Fibroblast of peridontal ligament (primary cell): ENCODE results near the gene NPB.

Experiments used
- DNase-seq: peaks from one replicate; pipeline ENCODE4 v3.0.0-alpha.2; 2010; ENCODE audit errors: extremely low read depth

Gene NPB

DNA sequence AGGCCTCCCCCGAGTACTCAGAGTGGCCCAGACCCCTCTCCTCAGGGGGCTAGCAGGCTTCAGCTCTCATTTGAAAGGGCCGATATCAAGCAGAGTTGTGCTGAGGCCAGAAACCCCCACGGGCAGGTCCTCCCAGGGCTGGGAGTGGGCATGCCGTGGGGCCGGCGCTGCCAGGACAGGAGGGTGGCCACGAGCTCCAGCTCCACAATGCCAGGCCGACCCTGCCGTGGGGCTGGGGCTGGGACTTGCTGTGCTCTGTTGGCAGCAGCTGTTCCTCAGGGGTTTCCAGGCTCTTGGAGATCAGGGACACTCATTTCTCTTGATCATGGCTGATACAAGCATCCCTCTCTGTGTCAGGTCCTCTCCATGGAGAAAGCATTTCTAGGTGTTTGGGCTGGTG is 3.2 kb upstream of the NPB start:
- no peak for DNase-seq

DNA sequence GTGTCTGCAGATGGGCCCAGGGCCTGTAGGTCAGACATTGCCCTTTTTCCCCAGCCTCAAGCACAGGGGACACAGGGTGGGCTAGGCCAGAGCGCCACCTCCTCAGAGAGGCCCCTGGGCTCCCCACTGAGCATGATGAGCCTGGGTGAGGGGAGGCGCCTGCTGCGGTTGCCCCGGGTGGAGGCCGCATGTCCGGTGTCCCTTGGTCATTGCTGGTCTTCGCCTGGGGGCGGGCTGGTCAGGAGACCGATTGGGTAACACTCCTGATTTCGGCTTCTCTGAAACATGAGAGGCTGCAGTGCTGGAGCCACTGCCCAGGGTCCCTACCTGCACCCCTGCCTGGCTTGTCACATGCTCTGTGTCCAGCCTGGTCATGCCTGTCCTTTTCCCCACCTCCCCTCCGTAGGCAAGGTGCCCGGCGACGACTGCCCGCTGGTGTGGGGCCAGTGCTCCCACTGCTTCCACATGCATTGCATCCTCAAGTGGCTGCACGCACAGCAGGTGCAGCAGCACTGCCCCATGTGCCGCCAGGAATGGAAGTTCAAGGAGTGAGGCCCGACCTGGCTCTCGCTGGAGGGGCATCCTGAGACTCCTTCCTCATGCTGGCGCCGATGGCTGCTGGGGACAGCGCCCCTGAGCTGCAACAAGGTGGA is 2.4 kb upstream of the NPB start:
- no peak for DNase-seq

DNA sequence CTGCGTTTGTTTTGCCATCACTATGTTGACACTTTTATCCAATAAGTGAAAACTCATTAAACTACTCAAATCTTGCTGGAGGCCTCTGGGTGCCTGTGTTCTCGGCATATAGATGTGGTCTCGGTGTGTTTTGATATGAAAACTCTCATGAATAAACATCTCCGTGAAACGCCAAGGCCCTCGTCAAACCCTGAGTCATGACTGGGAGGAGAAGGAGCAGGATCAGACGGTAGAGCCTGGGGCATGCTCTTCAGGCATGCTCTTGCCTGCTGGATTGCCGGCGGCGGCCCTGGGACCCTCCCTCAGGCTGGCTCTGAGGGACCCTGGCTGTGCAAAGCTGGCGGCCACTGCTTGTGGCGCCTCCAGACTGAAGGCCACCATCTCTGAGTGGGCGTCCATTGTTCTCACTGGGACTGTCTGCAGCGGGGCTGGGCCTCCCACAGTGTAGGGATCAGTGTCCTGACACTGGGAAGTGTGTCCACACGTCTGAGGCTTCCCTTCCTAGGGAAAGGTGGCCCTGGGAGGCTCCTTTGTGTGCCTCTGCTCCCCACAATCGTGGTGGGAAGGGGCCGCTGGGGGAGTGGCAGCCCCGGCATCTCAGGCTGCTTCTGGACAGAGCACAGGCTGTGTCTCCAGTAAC is 1.7 kb upstream of the NPB start:
- DNase-seq: peak; percentile 19

DNA sequence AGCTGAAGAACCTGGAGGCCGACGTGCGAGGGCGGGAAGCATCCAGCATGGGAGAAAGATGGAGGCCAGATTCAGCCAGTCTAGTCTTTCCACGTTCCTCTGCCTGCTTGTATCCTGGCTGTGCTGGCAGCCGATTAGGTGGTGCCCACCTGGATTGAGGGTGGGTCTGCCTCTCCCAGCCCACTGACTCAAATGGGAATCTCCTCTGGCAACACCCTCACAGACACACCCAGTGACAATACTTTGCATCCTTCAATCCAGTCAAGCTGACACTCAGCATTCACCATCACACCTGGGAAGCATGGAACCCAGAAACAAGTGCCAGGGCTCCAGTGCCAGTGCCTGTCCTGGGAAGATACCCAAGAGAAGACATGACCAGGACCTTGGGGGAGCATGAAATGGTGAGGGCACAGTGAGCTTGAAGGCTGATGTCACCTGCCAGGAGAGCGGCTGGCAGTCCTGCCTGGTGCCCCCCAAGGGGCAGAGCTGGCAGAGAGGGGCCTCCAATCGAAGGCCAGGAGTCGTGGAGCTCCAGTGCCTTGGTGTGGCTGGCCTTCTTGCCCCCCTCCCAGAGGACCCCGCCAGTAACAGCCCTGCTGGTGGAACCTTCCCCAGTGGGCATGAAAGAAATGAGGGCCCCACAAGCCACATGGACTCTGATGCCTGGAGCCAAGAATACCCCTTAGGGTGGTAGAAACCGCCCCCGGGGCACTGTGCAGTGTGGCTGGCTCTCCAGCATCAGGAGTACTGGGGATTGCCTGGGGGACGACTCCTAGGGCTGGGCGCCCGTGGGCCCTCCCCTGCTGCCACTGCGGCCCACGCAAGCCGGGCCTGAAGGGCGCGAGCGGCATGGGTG is 643 bp upstream of the NPB start:
- no peak for DNase-seq

DNA sequence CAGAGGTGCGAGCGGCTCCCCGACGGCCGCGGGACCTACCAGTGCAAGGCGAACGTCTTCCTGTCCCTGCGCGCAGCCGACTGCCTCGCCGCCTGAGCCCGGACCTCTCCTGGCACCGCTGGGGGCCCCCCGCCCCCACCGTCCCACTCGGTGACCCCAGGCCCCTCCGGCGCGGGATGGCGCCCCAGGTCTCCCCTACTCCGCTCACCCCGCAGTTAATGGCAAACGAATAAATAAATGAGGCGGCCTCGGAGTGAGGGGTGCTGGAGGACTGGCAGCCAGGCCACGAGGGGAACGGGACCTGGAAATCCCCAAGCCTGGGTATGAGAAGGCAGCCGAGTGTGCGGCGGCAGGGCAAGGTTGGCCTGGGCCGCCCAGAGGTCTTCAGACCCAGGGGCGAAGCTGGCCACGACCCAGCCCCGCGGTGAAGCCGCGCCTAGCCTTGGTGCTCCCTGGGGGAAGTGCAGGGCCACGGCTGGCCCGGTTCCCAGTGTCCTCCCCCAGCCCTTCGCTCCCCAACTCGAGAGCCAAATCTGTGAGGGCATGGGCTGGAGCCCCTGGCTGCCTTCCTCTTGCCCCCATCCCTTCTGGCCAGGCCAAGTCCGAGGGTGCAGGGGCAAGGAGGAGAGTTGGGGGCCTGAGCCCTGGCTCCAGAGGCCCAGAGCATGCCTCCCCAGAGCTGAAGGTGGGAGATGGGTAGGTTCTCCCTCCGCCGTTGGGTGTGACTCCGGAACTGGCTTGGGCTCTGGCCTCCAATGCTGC is 796 bp downstream of the NPB start:
- DNase-seq: no peak

DNA sequence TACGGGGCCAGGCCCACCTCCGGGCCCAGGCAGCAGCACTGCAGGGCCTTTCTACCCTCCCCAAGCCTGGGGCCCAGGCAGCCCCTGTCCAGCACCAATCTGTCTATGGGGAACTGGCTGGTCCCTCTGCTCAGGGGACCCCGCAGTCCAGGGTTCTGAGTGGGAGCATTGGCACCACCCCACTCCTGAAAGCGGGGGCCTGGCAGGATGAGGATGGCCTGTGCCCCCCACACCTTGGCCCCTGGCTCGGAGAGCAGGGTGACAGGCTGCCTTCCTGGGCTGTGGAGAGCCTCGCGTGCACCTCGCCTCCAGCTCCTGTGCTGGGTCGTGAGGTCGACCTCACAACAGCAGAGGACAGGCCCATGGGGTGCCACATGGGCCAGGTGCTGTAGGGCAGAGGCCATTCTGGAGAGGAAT is 1.4 kb downstream of the NPB start:
- no peak for DNase-seq

DNA sequence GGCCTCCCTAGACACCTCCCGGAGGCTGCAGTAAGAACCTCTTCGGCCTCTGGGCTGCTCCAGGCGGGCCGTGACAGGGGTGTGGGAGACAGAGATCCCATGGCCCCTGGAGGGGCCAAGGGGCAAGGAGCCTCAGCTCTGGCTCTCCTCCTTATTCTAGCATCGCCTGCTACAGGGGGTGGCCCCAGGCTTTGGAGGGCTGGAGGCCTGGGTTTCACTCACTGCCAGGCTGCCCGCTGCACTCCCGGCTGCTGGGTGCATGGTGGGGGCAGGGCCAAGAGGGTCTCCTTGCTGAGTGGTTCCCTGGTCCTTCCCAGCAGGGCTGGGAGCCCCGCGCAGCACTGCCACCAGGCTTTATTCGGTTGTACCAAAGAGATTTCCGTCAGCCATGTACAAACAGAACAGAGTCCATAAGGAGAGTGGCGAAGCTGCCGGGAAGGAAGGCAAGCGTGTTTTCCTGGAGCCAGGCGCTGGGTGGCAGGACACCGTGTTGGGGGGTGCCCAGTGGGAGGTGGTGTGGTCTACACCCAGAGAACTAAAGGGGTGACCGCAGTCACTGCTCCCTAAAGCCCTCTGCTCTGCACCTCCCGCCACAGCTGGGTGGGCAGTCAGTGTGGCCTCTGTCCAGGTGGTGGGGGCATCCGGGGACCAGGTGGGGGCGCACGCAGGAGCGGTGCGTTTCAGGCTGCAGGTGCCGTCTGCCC is 2.0 kb downstream of the NPB start:
- DNase-seq: no peak

DNA sequence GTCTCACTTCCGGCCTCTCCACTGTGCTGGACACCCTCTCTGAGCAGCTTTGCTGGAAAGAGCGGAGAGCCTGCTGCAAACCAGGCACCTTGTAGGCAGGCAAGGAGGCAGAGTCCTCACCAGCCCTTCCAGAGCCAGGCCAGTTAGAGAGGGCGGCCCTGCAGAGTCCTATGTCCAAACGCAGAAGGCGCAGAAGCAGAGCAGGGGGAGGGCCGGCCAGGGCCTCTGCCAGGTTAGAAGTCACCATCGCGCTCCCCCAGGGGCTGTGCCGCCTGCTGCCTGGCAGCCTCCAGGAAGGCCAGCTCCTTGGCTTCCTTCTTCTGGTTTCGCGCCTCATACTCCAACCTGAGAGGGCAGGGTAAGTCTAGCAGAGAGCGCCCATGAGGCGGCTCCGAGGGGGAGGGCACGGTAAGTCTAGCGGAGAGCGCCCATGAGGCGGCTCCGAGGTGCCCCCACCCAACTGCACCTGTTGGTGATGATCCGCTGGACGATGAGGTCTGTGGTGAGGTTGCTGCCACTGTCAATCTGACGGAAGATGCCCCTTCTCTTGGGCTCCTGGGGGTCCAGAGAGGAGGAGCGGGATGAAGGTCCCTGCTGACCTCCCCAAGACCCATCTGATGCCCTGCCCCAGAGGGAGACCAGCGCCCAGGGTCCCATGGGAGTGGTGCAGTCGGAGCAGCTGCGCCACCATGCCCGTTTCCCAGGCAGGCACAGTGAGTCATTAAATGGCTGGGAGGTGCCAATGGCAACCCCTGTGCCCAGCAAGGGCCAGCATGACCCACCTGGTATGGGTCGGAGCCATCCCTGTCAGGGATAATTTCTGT is 2.8 kb downstream of the NPB start:
- DNase-seq: no peak

DNA sequence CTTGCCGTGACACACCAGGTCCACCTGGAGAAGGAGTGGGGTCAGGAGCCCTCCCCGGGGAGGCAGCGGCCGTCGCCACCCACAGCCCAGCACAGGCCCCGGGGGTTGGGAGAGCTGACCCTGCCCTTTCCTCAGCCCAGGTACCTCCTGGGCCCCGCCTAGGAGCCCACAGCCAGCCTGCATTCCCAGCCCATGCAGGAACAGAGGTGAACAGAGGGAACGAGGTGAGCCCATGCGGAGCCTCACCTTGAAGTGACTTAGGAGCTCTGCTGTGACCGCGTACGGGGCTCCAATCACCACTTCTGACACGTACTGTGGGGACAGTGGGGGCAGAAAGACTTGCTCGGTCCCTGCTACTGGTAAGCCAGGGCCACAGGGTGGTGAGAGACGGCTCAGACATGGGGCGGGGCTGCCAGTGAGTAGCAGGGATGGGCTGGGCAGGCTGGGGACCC is 3.4 kb downstream of the NPB start:
- no peak for DNase-seq

DNA sequence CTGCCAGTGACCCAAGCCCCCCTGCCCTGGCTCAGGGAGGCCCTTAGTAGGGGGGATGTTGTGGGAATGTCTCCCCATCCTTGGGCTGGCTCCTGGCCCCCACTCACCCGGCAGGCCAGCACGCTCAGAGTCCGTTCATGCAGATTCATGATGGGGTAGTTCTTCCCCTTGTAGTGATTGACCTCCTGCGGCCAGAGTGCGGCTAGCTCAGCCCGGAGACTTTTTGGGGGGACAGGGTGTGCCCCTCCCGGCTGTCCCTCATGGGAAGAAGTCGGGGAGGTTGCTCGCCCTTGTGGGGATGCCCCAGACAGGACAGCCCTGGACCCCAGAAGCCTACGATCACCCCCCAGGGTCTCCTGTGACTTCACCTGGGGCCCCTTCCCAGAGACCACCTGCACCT is 4.0 kb downstream of the NPB start:
- DNase-seq: no peak

DNA sequence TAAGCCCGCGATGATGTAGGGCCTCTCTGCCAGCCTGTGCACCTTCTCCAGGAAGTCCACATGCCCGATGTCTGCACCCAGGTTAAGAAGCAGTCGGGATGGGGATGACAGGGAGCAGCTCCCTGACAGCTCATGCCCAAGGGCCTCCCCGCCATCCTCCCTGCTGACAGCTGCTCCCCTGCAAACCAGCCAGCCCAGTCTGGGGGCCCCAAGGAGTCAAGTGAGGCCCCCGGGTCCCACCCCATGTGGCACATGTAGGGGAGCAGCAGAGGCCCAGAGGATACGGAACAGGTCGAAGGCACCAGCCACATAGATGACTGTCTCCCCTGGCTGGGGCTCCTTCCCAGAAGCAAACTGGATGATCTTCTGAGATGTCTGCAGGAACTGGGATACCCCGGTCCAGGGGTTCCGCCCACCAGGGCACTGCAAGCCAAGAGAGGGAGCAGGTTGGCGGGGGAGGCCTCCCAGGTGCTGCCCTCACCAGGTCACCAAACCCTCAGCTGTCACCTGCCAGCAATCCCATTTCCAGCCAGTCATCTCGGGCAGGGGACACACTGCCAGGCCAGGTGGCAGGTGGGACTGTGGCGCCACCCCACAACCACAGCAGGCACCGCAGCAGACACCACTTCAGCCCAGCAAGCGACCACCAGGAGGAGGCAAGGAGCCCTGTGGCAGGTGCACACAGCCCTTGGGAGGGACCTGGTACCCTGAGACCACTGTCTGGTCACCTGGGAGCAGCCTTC is 4.6 kb downstream of the NPB start:
- DNase-seq: no peak

DNA sequence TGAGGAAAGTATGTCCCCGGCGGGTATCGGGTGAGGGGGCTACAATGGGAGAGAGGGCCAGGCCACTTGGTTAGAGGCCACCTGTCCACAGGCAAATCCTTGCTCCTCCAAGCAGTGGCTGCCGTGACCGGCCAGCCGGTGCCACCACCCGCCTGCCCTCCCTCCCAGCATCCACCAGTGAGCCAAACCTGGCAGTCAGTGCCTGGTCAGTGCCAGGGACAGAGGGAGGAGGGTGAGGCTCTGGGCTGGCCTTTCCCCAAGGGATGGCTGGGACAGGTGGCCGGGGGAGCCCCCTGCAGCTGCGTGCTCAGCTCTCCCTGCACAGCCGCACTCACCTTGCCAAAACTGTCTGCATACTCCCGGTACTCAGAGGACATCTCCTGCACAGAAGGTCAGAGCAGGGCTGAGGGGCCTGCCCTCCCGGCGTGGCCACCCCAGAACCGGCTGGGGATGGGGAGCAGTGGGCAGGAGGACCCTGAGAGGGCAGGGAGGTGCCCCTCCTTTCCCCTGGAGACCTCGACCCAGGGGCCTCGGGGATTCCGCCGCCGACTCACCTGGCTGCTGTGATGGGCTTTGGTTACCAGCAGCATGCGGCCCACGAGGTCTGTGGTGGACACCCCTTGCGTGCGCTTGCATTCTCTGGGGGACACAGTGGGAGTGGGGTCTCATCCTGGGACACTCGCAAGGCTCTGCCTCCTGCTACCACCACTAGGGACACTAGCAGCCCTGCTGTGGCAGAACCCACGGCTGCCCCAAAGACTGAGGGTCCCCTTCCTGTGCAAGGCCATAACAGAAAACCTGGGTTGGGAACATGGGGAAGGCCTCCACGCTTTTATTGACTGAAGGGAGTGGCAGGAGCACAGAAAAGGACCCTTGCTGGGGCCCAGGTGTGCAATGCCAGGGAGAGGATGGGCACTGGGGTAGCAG is 5.4 kb downstream of the NPB start:
- DNase-seq: no peak

DNA sequence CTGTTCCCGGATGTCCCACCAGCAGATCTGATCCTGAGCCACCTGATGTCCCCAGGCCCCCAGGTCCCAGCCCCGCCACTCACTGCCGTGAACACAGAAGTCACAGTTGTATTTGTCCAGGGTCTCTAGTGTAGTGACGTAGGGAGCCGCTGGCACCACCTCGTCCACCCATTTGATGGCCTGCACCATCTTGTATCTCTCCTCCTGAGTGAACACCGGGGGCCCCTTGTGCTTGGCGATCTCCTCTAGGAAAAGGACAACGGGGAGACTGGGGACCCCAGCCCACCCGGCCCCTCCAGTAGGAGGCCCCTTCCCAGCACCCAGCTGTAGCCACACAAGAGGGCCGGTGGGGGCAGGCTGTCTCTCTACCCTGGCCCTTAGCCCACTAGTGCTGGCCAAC is 6.8 kb downstream of the NPB start:
- DNase-seq: no peak

DNA sequence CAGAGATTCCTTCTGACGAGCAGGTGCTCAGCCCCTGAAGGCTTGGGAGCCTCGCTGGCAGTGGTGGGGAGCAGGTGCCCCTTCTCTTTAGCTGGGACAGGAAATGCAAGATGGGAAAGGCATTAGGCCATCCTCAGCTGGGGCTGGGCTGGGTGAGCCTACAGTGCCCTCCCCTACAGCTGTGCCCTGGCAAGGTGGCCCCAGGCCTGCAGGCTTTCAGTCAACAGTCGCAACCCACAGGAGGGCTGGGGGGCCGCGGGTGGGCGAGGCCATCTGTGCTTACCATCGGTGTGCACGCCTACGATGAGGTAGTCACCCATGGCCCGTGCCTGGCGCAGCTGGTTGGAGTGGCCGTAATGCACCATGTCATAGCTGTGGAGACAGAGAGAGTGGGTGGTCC is 7.2 kb downstream of the NPB start:
- no peak for DNase-seq

DNA sequence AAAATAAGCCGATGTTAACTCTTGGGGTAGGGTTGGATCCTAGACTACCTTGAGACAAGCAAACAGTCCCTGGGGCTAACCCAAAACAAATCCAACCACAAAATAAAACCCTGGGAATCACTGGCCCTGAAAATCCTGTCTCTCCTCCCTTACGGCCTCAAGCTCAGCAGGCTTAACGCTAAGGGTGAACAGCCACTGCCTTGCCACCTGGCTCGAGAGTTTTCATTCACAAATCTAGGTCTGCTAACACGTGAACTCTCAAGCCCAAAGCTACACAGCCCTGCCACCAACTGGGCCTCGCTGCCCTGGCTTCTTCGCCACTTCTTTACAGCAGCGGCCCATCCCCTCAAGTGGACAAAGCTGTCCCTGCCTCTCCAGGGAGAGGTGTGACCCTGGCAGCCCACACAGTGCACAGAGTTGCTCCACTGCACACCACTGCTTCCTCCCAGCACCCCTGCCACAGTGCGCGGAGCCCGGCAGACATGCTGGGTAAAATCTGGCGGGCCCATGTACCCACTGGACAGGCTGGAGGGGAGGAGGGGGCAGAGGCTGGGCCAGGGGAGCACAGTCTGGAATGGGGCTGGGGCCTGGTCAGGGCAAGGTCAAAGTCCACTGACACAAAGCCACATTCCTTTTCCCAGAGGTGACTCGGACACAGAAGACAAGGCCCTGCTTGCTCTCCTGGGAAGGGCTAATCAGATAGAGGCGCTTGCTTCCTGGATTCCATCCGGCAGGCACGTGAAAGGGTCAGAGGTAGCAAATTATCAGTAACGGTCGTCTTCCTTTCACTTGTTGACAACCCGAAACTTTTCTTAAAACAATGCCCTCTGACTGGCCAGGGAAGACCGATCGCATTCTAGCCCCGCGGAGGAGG is 8.2 kb downstream of the NPB start:
- no peak for DNase-seq

DNA sequence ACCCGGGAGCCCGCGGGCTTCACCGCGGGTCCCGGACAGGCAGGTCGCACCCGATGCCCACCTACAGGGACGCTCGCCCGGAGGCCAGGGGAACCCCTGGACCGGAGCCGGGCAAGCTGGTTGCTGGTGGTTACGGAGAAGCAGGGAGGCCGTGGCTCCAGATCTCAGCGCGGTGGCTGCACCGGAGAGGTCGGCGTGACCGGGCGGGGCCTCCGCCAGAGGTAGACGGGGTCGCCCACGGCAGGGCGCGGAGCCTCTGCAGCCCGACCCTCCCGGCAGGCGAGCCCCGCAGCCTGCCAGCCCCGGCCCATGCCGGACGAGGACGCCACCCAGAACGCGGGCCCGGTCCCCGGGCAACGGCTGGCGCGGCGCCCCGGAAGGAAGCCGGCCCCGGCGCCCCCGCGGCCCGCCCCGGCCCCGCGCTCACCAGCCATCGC is 8.8 kb downstream of the NPB start:
- DNase-seq: no peak

DNA sequence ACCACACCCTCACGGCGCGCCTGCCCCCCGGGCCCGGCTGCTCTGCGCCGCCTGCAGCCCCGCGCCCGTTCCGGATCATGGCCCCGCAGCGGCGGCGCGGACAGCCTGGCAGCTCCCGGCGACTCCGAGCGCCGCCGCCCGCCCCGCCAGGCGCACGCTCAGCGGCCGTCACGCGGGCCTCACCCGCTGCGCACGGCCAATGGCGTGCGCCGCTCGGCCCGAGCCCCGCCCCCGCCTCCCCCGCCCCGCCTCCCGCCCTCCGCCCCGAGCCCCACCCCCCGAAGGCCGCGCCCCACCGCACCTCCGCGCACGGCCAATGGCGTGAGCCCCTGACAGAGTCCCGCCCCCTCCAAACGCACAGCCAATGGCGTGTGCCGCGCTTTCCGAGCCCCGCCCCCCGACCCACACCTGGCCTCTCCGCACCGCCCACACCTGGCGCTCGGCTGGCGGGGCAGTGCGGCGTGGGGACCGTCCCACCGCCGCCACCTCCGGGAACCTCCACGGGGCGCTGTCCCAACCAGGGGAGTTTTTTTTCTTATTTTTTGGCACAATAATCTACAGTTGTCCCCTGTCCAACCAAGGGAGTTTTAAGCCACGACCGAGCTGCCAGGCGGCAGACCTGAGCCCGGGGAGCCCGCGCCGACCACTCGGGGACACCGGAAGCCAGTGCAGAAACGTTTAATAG is 9.4 kb downstream of the NPB start, which contains the start of gene PCYT2:
Gene PCYT2 (minus strand): TSS at position 123 of the 685 bp plus-strand sequence. CDS start 44 bp downstream, at position 79.
- DNase-seq: peak; percentile 68
